Measurements from ENCODE around the gene SPRR5. TPM values are rescaled to one million over a fixed set of nuclear protein-coding genes. Genes with fewer than 3 reads are reported as not detected.

SPRR5 gene
- total and polyA plus RNA-seq, 8 donors: 1.0 TPM; not detected in 7

DNA sequence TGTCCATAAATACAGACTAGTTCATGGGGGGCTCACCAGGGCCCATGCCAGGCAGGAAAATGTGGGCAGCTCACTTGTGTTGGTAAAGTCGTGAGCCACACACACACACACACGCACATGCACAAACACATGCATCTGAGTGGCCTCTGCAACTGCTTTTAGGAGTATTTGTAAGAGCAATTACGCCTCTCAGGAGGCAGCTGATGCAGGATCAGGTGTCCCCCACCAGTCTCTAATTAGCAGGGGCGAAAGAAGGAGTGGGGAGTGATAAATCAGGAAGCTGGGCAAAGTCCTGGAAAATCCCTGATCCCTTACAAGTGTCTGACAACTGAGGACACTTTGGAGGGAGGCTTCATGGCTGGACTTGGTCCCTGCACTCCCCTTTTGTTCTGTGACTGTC, 44.4 kb upstream of the SPRR5 start:
- H3K36me3 ChIP-seq: no peaks in the 10 kb centered on the region
- 62 to 77% (median 66%) methylated on average over 3 to 4 of the region's 4 CpGs for WGBS, 5 donors
- no peak overlapping the region for H3K4me3 ChIP-seq
- no peak for DNase-seq
- no peak overlapping the region for H3K27ac ChIP-seq
- intact Hi-C loops (cut with DNase I; ENCODE audit: low total_unique reads): no loop called here
- peaks cover 0 to 12% (median 4%) of the 10 kb centered on the region in 3 donors for H3K27me3 ChIP-seq
- H3K9me3 ChIP-seq: no peaks in the 10 kb centered on the region
- H3K4me1 ChIP-seq: no peaks in the 10 kb centered on the region
- TF ChIP-seq POLR2AphosphoS5 (IDR thresholded peaks at IDR 0.05): no peak
- TF ChIP-seq POLR2A (IDR thresholded peaks at IDR 0.05): no peak
- no peak for TF ChIP-seq EP300 (IDR thresholded peaks at IDR 0.05)
- TF ChIP-seq, protein P1, sequence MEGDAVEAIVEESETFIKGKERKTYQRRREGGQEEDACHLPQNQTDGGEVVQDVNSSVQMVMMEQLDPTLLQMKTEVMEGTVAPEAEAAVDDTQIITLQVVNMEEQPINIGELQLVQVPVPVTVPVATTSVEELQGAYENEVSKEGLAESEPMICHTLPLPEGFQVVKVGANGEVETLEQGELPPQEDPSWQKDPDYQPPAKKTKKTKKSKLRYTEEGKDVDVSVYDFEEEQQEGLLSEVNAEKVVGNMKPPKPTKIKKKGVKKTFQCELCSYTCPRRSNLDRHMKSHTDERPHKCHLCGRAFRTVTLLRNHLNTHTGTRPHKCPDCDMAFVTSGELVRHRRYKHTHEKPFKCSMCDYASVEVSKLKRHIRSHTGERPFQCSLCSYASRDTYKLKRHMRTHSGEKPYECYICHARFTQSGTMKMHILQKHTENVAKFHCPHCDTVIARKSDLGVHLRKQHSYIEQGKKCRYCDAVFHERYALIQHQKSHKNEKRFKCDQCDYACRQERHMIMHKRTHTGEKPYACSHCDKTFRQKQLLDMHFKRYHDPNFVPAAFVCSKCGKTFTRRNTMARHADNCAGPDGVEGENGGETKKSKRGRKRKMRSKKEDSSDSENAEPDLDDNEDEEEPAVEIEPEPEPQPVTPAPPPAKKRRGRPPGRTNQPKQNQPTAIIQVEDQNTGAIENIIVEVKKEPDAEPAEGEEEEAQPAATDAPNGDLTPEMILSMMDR (IDR thresholded peaks at IDR 0.05): no peak

DNA sequence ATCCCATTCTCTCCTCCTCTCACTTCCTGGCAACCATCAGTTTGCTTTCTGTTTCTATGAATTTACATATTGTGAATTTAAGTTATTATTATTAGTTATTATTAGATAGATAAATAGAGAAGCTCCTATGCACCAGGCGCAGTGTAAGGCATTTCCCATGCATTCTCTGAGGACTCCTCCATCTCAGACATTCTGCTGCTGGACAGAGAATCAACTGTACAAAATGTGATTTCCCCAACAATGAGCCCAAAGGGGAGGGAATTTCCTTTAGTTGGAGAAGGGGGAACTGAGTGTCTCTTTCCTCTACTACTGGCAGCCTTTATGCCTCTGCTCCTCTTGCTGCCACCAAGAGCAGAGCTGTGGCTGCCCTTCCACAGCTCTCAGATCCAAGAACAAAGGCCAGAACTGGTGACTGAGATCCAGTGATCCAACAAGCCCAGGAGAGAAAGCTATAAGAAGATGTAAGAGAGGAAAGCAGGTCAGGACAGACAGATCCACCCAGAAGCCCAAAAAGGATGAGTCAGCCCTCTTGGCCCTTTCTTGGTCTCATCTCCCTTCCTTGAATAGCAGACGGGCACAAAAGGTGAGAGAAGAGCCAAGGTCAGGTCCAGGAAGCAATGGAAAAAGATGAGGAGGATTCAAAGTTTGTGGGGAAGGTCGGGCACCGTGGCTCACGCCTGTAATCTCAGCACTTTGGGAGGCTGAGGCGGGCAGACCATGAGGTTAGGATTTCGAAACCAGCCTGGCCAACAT, 42.1 kb upstream of the SPRR5 start:
- H3K4me1 ChIP-seq: no peaks in the 10 kb centered on the region
- TF ChIP-seq, protein P1 (IDR thresholded peaks at IDR 0.05): no peak
- peaks cover 0 to 34% (median 4%) of the 10 kb centered on the region in 3 donors for H3K27me3 ChIP-seq
- no peak overlapping the region for H3K4me3 ChIP-seq
- WGBS, 5 donors: 77 to 86% (median 81%) methylated on average over 7 of the region's 7 CpGs
- H3K27ac ChIP-seq: no peak overlapping the region
- intact Hi-C loops (cut with DNase I; ENCODE audit: low total_unique reads): no loop called here
- no peak for DNase-seq
- H3K9me3 ChIP-seq: no peaks in the 10 kb centered on the region
- no peaks in the 10 kb centered on the region for H3K36me3 ChIP-seq

DNA sequence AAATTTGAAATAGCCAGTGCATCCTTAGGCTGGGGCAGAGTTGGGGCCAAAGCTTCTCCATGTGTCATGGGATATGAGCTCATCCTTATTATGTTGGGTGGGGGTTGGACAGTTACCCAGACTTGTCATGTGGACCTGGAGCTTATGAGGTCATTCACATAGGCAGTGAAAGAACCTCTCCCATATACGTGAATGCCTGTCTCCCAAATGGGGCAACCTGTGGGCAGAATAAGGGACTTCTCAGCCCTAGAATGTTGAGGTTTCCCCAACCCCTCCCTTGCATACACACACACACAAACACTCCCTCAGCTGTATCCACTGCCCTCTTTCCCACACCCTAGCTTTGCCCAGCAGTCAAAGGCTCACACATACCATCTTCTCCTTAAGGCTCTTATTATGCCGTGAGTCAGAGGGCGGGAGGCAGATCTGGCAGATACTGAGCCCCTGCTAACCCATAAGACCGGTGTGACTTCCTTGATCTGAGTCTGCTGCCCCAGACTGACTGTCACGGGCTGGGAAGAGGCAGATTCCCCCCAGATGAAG, 40.9 kb upstream of the SPRR5 start:
- Histone ChIP-seq H3K36me3 (no peaks in the 10 kb centered on the region), H3K9me3 (peaks cover 0 to 8% (median 3%) of the 10 kb centered on the region in 4 donors), H3K4me3 (no peak overlapping the region), H3K27ac (no peak overlapping the region), H3K27me3 (peaks cover 0 to 47% (median 4%) of the 10 kb centered on the region in 3 donors), H3K4me1 (no peaks in the 10 kb centered on the region)
- TF ChIP-seq POLR2AphosphoS5 (IDR thresholded peaks at IDR 0.05): no peak
- no peak for TF ChIP-seq POLR2A (IDR thresholded peaks at IDR 0.05)
- TF ChIP-seq, protein P1 (IDR thresholded peaks at IDR 0.05): no peak
- TF ChIP-seq EP300 (IDR thresholded peaks at IDR 0.05): no peak
- DNase-seq: peak in 1 of 2 donors; percentile 20
- intact Hi-C loops (cut with DNase I; ENCODE audit: low total_unique reads): no loop called here
- 33 to 53% (median 46%) methylated on average over 2 to 5 of the region's 5 CpGs for WGBS, 5 donors

DNA sequence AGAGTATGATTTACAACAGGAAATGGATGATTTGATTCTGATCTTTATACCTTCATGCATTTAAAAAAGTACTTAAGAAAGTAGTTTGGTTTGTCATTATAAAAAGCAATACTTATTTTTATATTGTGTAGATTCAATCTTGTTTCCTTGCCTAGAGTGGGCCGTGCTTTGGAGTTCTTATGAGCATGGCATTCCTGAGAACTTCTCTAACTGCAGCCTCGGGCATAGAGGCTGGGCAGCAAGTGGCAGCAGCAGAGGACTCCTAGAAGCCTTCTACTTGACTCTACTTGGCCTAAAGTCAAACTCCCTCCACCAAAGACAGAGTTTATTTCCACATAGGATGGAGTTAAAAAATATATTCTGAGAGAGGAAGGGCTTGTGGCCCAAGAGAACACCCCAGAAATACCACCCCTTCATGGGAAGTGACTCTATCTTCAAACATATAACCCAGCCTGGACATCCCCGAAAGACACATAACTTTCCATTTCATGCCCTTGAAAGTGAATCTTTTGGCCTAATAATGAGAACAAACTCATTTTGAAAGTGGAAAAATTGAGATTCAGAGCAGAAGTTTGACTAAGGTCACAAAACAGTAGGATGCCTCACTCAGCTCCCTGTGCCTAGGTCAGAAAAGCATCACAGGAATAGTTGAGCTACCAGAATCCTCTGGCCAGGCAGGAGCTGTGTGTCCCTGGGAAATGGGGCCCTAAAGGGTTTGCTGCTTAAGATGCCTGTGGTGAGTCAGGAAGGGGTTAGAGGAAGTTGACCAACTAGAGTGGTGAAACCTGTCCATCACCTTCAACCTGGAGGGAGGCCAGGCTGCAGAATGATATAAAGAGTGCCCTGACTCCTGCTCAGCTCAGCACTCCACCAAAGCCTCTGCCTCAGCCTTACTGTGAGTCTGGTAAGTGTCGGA, 39.1 kb upstream of the SPRR5 start, which contains the start of gene IVL:
Gene IVL (plus strand): TSS at position 861 of the 916 bp plus-strand sequence. CDS start 1,252 bp downstream, outside the sequence.
- H3K4me1 ChIP-seq: no peaks in the 10 kb centered on the region
- H3K4me3 ChIP-seq: no peak within 1 kb of the TSS
- intact Hi-C loops (cut with DNase I; ENCODE audit: low total_unique reads): no loop called here
- peaks cover 0 to 9% (median 3%) of the 10 kb centered on the region in 4 donors for H3K9me3 ChIP-seq
- H3K27me3 ChIP-seq: peaks cover 0 to 43% (median 4%) of the 10 kb centered on the region in 3 donors
- no peaks in the 10 kb centered on the region for H3K36me3 ChIP-seq
- TF ChIP-seq EP300 (IDR thresholded peaks at IDR 0.05) (no peak), POLR2A (IDR thresholded peaks at IDR 0.05) (no peak), POLR2AphosphoS5 (IDR thresholded peaks at IDR 0.05) (no peak)
- TF ChIP-seq, protein P1 (IDR thresholded peaks at IDR 0.05): no peak
- no peak for DNase-seq
- no peak within 1 kb of the TSS for H3K27ac ChIP-seq
- WGBS, 5 donors: 66 to 80% (median 74%) methylated on average over 4 of the region's 4 CpGs
